Measurements from ENCODE around the gene PLEKHG1.

The PLEKHG1 gene

GRCh38 chr6:150620244-150620643 is 20.6 kb downstream of the PLEKHG1 start:
- H3K27me3 Mint-ChIP-seq, result peaks cover 14% of the 10 kb centered on the region
- no peak for DNase-seq
- H3K36me3 Mint-ChIP-seq (ENCODE audit: low read depth), result no peaks in the 10 kb centered on the region
- H3K9me3 Mint-ChIP-seq, result no peaks in the 10 kb centered on the region
- no peak overlapping the region for H3K4me3 Mint-ChIP-seq
- peaks cover 18% of the 10 kb centered on the region for H3K4me1 Mint-ChIP-seq (ENCODE audit: low read depth)
- H3K27ac Mint-ChIP-seq, result no peak overlapping the region

DNA sequence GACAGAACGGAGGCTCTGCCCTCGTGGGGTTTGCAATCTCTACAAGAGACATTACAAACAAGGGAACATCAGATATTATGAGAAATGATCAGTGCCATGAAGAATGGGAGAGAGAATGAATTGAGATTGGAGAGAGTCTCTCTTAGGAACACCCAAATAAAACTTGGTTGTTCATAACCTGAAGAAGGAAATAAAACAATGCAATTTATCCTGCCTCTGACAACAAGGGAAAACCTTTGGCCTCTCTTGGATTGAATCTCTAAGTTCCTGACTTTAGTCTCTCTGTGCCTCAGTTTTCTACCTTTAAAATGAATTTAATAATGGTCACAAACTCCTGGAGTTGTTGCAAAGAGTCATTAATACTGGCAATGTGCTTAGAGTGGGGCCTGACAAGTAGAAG is 21.1 kb downstream of the PLEKHG1 start:
- Mint-ChIP-seq H3K4me1 (ENCODE audit: low read depth) (peaks cover 18% of the 10 kb centered on the region), H3K9me3 (no peaks in the 10 kb centered on the region)

GRCh38 chr6:150622476-150622875 is 22.8 kb downstream of the PLEKHG1 start:
- Mint-ChIP-seq H3K4me3 (no peak overlapping the region), H3K27ac (no peak overlapping the region), H3K9me3 (no peaks in the 10 kb centered on the region), H3K36me3 (ENCODE audit: low read depth) (no peaks in the 10 kb centered on the region), H3K27me3 (peaks cover 14% of the 10 kb centered on the region), H3K4me1 (ENCODE audit: low read depth) (peaks cover 18% of the 10 kb centered on the region)
- no peak for DNase-seq

More for the DNA sequence above, 21.1 kb downstream of the PLEKHG1 start:
- no peaks in the 10 kb centered on the region for H3K36me3 Mint-ChIP-seq (ENCODE audit: low read depth)
- no peak for DNase-seq
- H3K27ac Mint-ChIP-seq, result no peak overlapping the region
- peaks cover 14% of the 10 kb centered on the region for H3K27me3 Mint-ChIP-seq
- no peak overlapping the region for H3K4me3 Mint-ChIP-seq

DNA sequence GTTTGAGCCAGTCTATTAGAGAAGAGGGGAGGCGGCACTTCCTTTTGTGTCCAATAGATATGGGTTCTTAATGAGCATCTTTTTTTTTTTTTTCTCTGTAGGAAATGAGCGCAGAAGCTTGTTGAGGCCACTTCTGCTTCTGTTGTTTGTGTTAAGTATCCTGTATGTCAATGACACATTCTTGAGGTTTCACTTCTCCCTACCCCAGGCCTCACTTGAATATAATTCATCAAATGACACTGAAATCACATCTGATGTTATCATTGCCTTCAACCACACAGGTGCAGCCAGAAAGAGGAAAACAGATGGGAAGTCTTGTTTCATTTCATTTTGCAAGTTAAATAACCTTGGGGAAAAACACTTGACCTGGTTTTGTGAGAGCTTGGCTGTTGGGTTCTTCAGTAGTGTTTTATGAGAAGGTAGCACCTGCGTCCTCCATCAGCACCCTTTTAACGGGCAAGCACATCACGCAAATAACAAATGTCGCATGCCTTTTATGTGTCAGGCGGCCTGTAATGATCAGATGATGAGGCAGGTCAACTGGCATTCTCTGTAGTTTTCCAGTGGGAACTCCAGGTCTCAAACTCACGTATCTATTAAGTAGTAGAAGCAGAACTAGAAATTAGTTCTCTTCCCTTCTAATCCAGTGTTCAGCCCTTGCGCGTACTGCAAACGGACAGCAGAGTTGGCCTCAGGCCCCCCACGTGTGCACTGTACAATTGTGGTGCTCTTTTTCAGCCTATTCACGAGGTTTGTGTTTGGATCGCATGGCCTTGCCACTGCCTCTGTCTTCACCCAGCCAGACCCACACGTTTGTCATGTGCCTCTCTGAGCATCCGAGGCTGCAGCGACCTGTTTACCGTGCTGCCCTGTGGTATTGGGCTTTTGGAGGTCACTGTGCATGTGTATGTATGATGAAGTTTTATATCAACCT is 23.5 kb downstream of the PLEKHG1 start:
- H3K27ac Mint-ChIP-seq, result no peak overlapping the region
- peaks cover 14% of the 10 kb centered on the region for H3K27me3 Mint-ChIP-seq
- no peak overlapping the region for H3K4me3 Mint-ChIP-seq
- no peak for DNase-seq
- H3K4me1 Mint-ChIP-seq (ENCODE audit: low read depth), result peaks cover 16% of the 10 kb centered on the region
- no peaks in the 10 kb centered on the region for H3K9me3 Mint-ChIP-seq
- no peaks in the 10 kb centered on the region for H3K36me3 Mint-ChIP-seq (ENCODE audit: low read depth)

GRCh38 chr6:150624191-150624590 is 24.5 kb downstream of the PLEKHG1 start:
- Mint-ChIP-seq H3K9me3 (no peaks in the 10 kb centered on the region), H3K27me3 (peaks cover 19% of the 10 kb centered on the region), H3K4me1 (ENCODE audit: low read depth) (peaks cover 15% of the 10 kb centered on the region), H3K27ac (no peak overlapping the region), H3K4me3 (no peak overlapping the region), H3K36me3 (ENCODE audit: low read depth) (no peaks in the 10 kb centered on the region)
- DNase-seq, result no peak

DNA sequence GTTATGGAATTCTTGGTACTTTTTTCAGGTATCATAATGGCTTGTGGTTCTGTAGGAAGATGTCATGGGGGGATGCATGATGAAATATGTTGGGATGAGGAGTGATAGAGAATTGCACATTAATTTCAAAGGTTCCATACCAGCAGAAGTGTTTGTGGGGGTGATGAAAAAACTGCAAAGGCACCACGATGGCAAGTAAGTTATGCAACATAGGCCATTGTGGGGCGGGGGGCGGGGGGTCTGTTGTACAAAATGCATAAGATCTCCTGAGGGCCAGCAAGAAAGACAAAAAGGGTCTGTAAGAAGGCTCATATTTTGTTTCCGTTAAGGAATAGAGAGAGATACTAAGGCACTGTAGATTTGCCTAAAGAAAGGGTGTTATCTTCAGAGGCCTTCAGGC is 26.2 kb downstream of the PLEKHG1 start:
- Mint-ChIP-seq H3K4me1 (ENCODE audit: low read depth) (peaks cover 23% of the 10 kb centered on the region), H3K27ac (no peak overlapping the region), H3K36me3 (ENCODE audit: low read depth) (no peaks in the 10 kb centered on the region), H3K4me3 (no peak overlapping the region), H3K27me3 (peaks cover 22% of the 10 kb centered on the region), H3K9me3 (no peaks in the 10 kb centered on the region)
- DNase-seq, result no peak

DNA sequence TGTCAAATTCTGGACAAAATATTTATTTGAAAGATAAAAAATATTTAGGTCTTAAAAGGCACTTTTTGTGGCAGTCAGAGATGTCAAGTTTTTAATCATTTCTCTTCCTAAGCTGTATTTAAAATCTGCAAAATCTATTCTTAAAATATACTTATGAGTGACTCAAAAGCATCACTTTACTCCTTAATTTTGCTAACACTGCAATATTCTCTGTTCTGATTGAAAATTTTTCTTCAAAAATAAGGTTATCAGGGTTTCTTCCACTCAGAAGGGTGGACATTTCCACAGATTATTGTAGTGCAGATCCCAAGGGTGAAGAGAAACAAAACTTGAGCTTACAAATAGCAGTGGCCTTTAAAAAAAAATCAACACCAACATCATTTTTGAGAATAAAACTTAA is 27.5 kb downstream of the PLEKHG1 start:
- DNase-seq, result no peak
- peaks cover 18% of the 10 kb centered on the region for H3K27me3 Mint-ChIP-seq
- no peaks in the 10 kb centered on the region for H3K9me3 Mint-ChIP-seq
- H3K27ac Mint-ChIP-seq, result no peak overlapping the region
- no peak overlapping the region for H3K4me3 Mint-ChIP-seq
- peaks cover 34% of the 10 kb centered on the region for H3K4me1 Mint-ChIP-seq (ENCODE audit: low read depth)
- no peaks in the 10 kb centered on the region for H3K36me3 Mint-ChIP-seq (ENCODE audit: low read depth)

DNA sequence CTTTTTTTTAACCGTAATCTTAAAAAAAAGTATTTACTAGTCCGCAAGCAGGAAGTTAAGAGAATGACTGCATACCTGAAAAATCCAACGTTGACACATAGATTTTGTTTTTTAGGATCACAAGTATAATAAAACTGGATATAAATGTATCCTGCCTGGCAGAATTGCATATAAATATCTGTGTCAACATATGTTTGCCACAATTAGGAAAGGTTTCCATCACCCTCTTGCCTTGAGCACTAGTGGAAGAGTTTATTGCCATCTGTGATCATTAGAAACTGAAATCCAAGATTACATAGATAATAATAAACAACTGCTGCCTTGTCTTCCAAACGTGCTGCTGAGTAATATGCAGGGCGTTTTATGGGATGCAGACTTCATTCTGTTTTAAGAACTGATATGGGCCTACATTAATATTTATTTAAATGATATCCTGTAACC is 27.9 kb downstream of the PLEKHG1 start:
- Mint-ChIP-seq H3K27ac (no peak overlapping the region), H3K4me3 (no peak overlapping the region), H3K4me1 (ENCODE audit: low read depth) (peaks cover 36% of the 10 kb centered on the region), H3K36me3 (ENCODE audit: low read depth) (no peaks in the 10 kb centered on the region), H3K27me3 (peaks cover 18% of the 10 kb centered on the region), H3K9me3 (no peaks in the 10 kb centered on the region)
- no peak for DNase-seq

- peaks cover 37% of the 10 kb centered on the region for H3K4me1 Mint-ChIP-seq (ENCODE audit: low read depth)
- no peak overlapping the region for H3K4me3 Mint-ChIP-seq
- peaks cover 22% of the 10 kb centered on the region for H3K27me3 Mint-ChIP-seq
- H3K36me3 Mint-ChIP-seq (ENCODE audit: low read depth), result no peaks in the 10 kb centered on the region
- no peak overlapping the region for H3K27ac Mint-ChIP-seq
- no peaks in the 10 kb centered on the region for H3K9me3 Mint-ChIP-seq
- no peak for DNase-seq
Observed at GRCh38 chr6:150628908-150629307, 29.2 kb downstream of the PLEKHG1 start.

GRCh38 chr6:150631283-150631983 is 31.7 kb downstream of the PLEKHG1 start:
- Mint-ChIP-seq H3K27me3 (peaks cover 18% of the 10 kb centered on the region), H3K9me3 (no peaks in the 10 kb centered on the region), H3K36me3 (ENCODE audit: low read depth) (no peaks in the 10 kb centered on the region), H3K4me1 (ENCODE audit: low read depth) (peaks cover 48% of the 10 kb centered on the region), H3K27ac (peak overlapping the region; percentile 65), H3K4me3 (no peak overlapping the region)
- DNase-seq, result peak; percentile 42

DNA sequence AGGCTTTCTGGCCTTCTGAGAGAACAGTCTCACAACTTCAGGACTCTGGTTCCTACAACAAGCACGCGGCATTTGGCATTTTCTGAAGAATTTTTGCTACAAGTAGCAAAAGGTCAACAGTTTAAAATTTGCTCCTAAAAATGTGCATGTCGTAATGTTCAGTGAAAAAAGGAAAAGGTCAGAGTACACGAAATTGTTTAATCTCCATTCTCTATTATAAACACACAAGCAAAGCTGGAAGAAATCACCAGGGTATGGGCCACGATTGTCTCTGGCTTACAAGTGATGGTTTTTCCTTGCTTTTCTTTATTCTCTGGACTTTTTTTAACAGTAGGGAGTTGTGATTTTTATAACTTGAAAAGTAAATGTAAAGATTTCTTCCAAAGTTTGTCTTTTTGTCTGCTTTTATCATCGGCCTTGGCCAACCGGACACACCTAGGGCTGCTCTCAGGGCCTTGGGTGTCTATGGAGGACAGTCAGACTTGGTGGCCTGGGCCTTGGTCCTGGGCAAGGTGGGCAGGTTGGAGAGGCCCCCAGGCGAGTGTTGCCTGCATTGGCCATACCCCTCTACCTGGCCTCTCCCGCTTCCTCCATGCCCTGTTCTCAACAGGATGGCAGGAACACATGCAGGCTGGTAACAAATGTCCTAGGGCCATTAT is 32.4 kb downstream of the PLEKHG1 start:
- Mint-ChIP-seq H3K27ac (peak overlapping the region; percentile 84), H3K27me3 (peaks cover 18% of the 10 kb centered on the region), H3K36me3 (ENCODE audit: low read depth) (no peaks in the 10 kb centered on the region), H3K4me3 (peak overlapping the region; percentile 61), H3K4me1 (ENCODE audit: low read depth) (peaks cover 55% of the 10 kb centered on the region), H3K9me3 (no peaks in the 10 kb centered on the region)
- DNase-seq, result no peak

GRCh38 chr6:150632785-150633485 is 33.2 kb downstream of the PLEKHG1 start:
- DNase-seq, result peak; percentile 36
- Mint-ChIP-seq H3K9me3 (no peaks in the 10 kb centered on the region), H3K27me3 (peaks cover 18% of the 10 kb centered on the region), H3K36me3 (ENCODE audit: low read depth) (no peaks in the 10 kb centered on the region), H3K4me3 (peak overlapping the region; percentile 61), H3K4me1 (ENCODE audit: low read depth) (peaks cover 58% of the 10 kb centered on the region), H3K27ac (peak overlapping the region; percentile 84)

- no peaks in the 10 kb centered on the region for H3K36me3 Mint-ChIP-seq (ENCODE audit: low read depth)
- peak overlapping the region; percentile 71 for H3K27ac Mint-ChIP-seq
- no peak for DNase-seq
- H3K4me1 Mint-ChIP-seq (ENCODE audit: low read depth), result peaks cover 58% of the 10 kb centered on the region
- peaks cover 18% of the 10 kb centered on the region for H3K27me3 Mint-ChIP-seq
- no peaks in the 10 kb centered on the region for H3K9me3 Mint-ChIP-seq
- H3K4me3 Mint-ChIP-seq, result peak overlapping the region; percentile 61
Observed at GRCh38 chr6:150633486-150633834, 33.8 kb downstream of the PLEKHG1 start.

Measured in activated T-cell treated with anti-CD3 and anti-CD28 coated beads, Interleukin-2, amount 50 U/mL, for 24 hours (primary cell).